Frontal cortex (tissue), 4 donors: Measurements from ENCODE around the gene WDR82. TPM values are rescaled to one million over a fixed set of nuclear protein-coding genes. Genes with fewer than 3 reads are reported as not detected.

Source experiments
- DNase-seq, 2 donors: peaks; one replicate each; pipeline ENCODE4 v3.0.0; 2012; ENCODE audit warnings: low spot score in 2 of 2
- FAIRE-seq: peaks from 2 replicates; lab custom pipeline; 2012; peaks lifted over from hg19 to GRCh38; lab: Jason Lieb, UNC
- total RNA-seq: library from RNA; depleted of rRNA; stranded (reverse); fragments of >200 nt; gene quantifications from one replicate; pipeline ENCODE4 v1.2.3, GENCODE V29; 2014
- donor health status: control.
- donor health status: control.
- donor health status: control.

WDR82 gene
- 151 TPM for total RNA-seq

GRCh38 chr3:52278510-52279069 is at the start of gene WDR82:
TSS of gene WDR82 (minus strand) at chr3:52278649. CDS start at chr3:52278361, 288 bp downstream.
- FAIRE-seq: no peak
- DNase-seq: peak; percentile 95 to 96

GRCh38 chr3:52327486-52328290 is 49.2 kb upstream of the WDR82 start:
- FAIRE-seq (no peak), DNase-seq (no peak)

GRCh38 chr3:52326976-52327375 is 48.5 kb upstream of the WDR82 start:
- DNase-seq (no peak), FAIRE-seq (no peak)

- FAIRE-seq (no peak), DNase-seq (no peak)
These were observed 47.2 kb upstream of the WDR82 start for GRCh38 chr3:52325686-52326085.

GRCh38 chr3:52324676-52325075 is 46.2 kb upstream of the WDR82 start:
- DNase-seq: no peak
- no peak for FAIRE-seq

- no peak for FAIRE-seq
- no peak for DNase-seq
These were observed 45.3 kb upstream of the WDR82 start for GRCh38 chr3:52323526-52324295.

GRCh38 chr3:52322466-52322865 is 44.0 kb upstream of the WDR82 start:
- DNase-seq: no peak
- FAIRE-seq: no peak

- DNase-seq (no peak), FAIRE-seq (no peak)
These were observed 43.0 kb upstream of the WDR82 start for GRCh38 chr3:52321481-52321880.

- no peak for DNase-seq
- FAIRE-seq: no peak
These were observed 41.6 kb upstream of the WDR82 start for GRCh38 chr3:52319921-52320595.

GRCh38 chr3:52318186-52318816 is 39.9 kb upstream of the WDR82 start:
- DNase-seq (no peak), FAIRE-seq (no peak)

GRCh38 chr3:52317208-52318000 is 39.0 kb upstream of the WDR82 start:
- FAIRE-seq (no peak), DNase-seq (peak in 1 of 2 donors; percentile 65)

- FAIRE-seq (no peak), DNase-seq (peak in 1 of 2 donors; percentile 52)
These were observed 37.7 kb upstream of the WDR82 start, which contains the start of gene DNAH1 for GRCh38 chr3:52315977-52316764. TSS of gene DNAH1 (plus strand) at chr3:52316319. CDS start at chr3:52322443, 6,124 bp downstream.

- FAIRE-seq: no peak
These were observed 36.6 kb upstream of the WDR82 start for GRCh38 chr3:52315006-52315405.

GRCh38 chr3:52314489-52314888 is 36.0 kb upstream of the WDR82 start:
- DNase-seq: no peak
- no peak for FAIRE-seq

More at GRCh38 chr3:52315006-52315405, 36.6 kb upstream of the WDR82 start:
- no peak for DNase-seq

GRCh38 chr3:52313774-52314188 is 35.3 kb upstream of the WDR82 start:
- FAIRE-seq (no peak), DNase-seq (peak in 1 of 2 donors; percentile 54)

- FAIRE-seq (no peak), DNase-seq (no peak)
These were observed 34.8 kb upstream of the WDR82 start for GRCh38 chr3:52313188-52313773.

GRCh38 chr3:52311576-52312119 is 33.2 kb upstream of the WDR82 start:
- FAIRE-seq: no peak
- DNase-seq: no peak
